HEK293T (cell line): ENCODE data around the gene BCAM.

Experiments
- BHLHE40 ChIP-seq: fragments of 450-650 bp; IDR thresholded peaks from 2 replicates; pipeline ENCODE4 v1.6.1; 2016; ENCODE audit warnings: mild to moderate bottlenecking, moderate library complexity, borderline replicate concordance
- ELF4 ChIP-seq: fragments of 450-650 bp; IDR thresholded peaks from 2 replicates; pipeline ENCODE4 v1.6.1; 2017; ENCODE audit warnings: antibody characterized with exemption
- FOXA1 ChIP-seq: fragments of 450-650 bp; IDR thresholded peaks from 2 replicates; pipeline ENCODE4 v1.6.1; 2016; ENCODE audit warnings: mild to moderate bottlenecking
- FOXK2 ChIP-seq: fragments of 450-650 bp; IDR thresholded peaks from 2 replicates; pipeline ENCODE4 v1.6.1; 2016; ENCODE audit warnings: mild to moderate bottlenecking
- HDGF ChIP-seq: fragments of 450-650 bp; IDR thresholded peaks from 2 replicates; pipeline ENCODE4 v1.6.1; 2017; ENCODE audit warnings: antibody characterized with exemption, borderline replicate concordance
- L3MBTL2 ChIP-seq: fragments of 450-650 bp; conservative IDR thresholded peaks from 2 replicates; pipeline ENCODE4 v1.6.1; 2016; ENCODE audit warnings: mild to moderate bottlenecking
- NFRKB ChIP-seq: fragments of 450-650 bp; IDR thresholded peaks from 2 replicates; pipeline ENCODE4 v1.6.1; 2016; ENCODE audit warnings: mild to moderate bottlenecking, moderate library complexity
- SUZ12 ChIP-seq: fragments of 450-650 bp; IDR thresholded peaks from 2 replicates; pipeline ENCODE4 v1.6.1; 2016; ENCODE audit warnings: mild to moderate bottlenecking

DNA sequence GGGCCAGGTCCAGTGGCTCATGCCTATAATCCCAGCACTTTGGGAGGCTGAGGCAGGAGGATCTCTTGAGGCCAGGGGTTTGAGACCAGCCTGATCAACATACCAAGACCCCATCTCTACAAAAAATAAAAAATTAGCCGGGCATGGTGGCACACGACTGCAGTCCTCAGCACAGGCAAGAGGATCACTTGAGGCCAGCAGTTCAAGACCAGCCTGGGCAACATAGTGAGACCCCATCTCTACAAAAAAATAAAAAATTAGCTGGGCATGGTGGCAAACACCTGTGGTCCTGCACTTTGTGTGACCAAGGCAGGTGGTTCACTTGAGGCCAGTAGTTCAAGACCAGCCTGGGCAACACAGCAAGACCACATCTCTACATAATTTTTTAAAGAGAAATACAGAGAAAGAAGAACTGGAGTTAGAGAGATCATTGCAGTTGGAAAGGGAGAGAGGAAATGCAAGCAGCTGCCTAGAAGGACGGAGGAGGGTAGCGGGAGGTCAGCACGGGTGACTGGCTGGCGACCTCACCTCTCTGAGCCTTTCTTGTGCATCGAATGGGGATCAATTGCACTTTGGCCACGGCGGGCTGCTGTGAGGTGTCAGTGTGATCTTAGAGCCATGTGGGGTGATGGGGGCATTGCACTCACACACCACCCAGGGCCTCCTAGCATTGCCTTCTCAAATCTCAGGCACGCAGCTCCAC, 13.9 kb downstream of the BCAM start:
- TF ChIP-seq FOXA1 (no peak), HDGF (no peak), L3MBTL2 (no peak), NFRKB (no peak), SUZ12 (no peak), BHLHE40 (no peak), FOXK2 (no peak), ELF4 (no peak)
